C4-2B (cell line): ENCODE measurements around the gene SNX5.

Source experiments
- H3K27ac ChIP-seq: fragments of 450-650 bp; 2 replicates; pipeline ENCODE4 v1.5.1; 2017
- ZFX ChIP-seq: fragments of 450-650 bp; IDR thresholded peaks from 2 replicates; pipeline ENCODE4 v1.6.1; 2017
- TF ChIP-seq, protein P1 (sequence below): fragments of 450-650 bp; conservative IDR thresholded peaks from 2 replicates; pipeline ENCODE4 v1.5.1; 2017; ENCODE audit warnings: mild to moderate bottlenecking

Gene SNX5

DNA sequence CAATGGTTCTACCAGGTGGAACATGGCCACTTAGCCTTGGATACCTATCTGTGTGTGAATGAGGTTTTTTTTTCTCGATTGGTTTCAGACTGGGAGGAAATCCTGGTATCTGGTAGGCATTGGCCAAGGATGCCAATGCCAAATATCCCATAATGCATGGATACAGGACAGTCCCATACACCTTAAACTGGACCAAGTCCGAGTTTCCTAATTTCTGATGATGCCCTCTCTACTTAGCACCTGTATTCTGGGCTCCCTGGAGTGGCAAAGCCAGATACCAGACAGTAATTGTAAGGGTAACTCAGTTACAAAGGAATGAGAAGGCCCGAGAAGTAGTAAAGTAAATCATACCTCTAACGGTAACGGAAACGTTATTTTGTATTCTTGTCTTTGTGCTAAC lies 17.9 kb downstream of the SNX5 start:
- TF ChIP-seq, protein P1, sequence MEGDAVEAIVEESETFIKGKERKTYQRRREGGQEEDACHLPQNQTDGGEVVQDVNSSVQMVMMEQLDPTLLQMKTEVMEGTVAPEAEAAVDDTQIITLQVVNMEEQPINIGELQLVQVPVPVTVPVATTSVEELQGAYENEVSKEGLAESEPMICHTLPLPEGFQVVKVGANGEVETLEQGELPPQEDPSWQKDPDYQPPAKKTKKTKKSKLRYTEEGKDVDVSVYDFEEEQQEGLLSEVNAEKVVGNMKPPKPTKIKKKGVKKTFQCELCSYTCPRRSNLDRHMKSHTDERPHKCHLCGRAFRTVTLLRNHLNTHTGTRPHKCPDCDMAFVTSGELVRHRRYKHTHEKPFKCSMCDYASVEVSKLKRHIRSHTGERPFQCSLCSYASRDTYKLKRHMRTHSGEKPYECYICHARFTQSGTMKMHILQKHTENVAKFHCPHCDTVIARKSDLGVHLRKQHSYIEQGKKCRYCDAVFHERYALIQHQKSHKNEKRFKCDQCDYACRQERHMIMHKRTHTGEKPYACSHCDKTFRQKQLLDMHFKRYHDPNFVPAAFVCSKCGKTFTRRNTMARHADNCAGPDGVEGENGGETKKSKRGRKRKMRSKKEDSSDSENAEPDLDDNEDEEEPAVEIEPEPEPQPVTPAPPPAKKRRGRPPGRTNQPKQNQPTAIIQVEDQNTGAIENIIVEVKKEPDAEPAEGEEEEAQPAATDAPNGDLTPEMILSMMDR, result no peak
- no peak for TF ChIP-seq ZFX
- H3K27ac ChIP-seq, result no peak overlapping the region

DNA sequence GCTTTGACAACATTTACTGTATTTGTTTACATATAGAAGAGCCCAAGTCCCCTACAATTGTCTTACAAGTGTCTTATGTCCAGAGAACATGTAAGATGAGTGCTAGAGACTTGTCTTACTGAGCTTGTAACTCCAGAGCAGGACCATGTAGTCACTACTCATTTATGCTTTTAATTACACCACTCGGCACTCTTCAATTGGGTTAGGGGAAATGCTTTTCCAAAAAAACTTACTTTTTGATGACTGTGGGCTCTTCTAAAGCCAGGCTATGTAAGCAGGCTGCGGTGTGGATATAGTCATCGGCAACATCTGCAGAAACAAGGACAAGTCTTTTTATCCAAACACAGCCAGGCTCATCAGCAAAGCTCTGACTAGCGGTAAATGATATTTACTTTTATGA lies 18.7 kb downstream of the SNX5 start:
- no peak overlapping the region for H3K27ac ChIP-seq
- no peak for TF ChIP-seq ZFX
- TF ChIP-seq, protein P1, result no peak

DNA sequence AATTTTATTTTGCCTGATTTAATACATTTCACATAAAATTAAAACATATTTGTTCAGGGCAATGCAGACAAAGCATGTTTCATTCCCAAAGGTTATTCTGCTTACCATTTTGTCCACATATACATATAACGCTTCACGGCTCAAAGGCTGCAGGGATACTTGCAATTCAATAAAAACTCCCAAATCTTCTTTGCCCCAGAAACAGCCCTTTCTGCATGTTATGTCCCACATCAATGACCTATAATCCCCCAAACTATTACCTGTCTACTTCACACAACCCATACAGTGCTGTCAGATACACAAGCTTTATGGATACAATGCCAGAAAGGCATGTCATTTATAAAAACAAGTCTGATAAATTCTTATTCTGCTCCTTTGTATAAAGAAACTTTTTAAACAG lies 20.2 kb downstream of the SNX5 start:
- no peak overlapping the region for H3K27ac ChIP-seq
- no peak for TF ChIP-seq ZFX
- TF ChIP-seq, protein P1, result no peak

DNA sequence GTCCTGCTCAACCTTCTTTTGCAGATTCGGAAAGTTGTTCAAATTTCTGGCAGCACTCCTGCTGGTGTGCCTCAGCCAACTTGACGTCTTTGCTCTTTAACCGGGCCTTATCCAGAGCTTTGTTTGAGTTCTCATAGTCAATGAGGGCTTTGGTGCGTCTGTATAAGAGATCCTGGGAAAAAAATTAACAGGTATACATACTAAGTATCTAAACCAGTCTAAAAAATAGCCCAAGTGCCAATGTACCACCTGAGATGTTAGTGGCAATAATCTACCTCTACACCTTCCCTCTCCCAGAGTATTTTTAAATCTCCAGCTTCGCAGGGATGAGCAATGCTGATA lies 21.1 kb downstream of the SNX5 start:
- no peak for TF ChIP-seq ZFX
- TF ChIP-seq, protein P1, result no peak
- H3K27ac ChIP-seq, result no peak overlapping the region

DNA sequence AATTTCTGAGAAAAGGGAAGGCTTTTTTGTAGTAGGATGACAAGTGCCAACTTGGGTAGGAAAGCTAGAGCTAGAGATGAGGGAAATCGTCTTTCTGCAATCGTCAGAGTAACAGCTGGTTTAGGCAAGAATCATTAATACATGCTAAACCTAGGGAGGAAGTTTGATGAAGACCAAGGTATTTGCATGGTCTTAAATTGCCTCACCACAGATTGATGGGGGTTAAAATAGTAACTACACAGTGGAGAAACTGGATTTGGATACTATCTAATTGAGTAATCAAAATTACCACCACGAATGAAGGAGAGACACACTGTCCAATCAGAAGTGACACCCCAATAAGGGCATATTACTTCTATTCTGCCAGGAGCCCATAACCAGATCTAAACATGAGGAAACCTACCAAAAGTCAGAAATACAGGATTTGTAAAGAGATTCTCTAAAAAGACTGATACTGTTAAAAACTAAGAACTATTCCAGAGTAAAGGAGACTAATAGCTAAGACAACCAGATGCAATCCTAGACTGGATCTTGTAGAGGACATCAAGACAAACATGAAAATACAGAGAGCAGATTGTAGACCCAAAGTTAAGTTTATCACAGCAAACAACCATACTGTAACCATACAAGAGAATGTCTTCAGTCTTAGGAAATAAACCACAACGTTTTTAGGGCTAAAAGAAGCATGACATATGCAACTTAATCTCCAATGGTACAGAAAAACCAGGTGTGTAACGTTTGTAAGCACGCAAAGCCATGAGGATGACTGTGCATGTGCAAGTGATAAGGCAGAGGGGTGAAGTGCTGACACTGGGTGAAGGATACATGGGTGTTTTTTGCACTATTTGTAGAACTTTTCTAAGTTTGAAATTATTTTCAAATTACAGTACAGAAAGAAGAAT lies 21.8 kb downstream of the SNX5 start:
- H3K27ac ChIP-seq, result no peak overlapping the region
- TF ChIP-seq ZFX, result no peak
- TF ChIP-seq, protein P1, result no peak

DNA sequence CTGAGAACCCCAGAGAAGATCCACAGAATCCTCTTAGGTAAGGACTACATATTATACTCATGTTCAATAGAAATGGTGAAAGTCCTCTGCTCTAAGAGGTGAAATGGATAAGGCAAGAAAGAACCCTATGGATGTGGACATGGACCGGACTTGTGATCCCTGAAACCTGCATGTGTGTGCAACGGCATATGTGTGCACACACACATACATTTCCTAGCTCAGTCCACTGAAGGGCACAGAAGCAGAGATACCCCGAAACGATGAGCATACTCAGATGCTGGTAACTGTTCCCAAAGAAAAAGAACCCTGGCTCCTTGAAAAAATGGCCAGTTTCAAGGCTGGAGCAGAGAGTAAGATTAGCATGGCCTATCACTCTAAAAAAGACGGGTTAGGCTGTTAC lies 22.6 kb downstream of the SNX5 start:
- no peak overlapping the region for H3K27ac ChIP-seq

DNA sequence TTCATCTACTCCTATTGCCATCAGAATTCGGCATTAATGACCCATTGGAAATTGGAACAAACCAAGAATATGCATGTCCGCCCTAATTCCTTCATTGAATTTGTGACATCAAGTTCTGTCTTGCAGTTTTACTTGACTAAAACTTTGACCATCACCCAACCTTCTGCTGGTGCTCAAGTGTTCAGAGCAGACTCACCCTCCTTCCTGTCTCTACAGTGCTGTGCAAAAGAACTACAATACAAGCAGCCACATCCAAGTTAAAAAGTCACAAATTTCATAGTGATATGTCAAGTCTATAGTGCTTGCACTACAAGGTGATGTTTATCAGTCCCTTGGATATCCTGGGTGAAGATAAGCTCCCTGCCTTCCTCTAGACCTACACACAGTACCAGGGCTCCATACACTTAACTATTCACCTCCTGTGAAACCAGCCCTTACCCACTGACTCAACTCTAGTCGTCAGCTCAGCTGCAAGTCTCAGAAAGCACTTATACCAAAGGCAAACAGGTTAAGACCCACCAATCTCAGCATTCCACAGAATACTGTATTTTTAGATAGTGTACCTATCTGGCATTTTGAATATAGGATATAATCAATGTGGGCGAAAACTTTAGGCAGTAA lies 23.6 kb downstream of the SNX5 start:
- no peak for TF ChIP-seq ZFX
- TF ChIP-seq, protein P1, result no peak
- H3K27ac ChIP-seq, result no peak overlapping the region

More for the DNA sequence above, 22.6 kb downstream of the SNX5 start:
- no peak for TF ChIP-seq ZFX
- TF ChIP-seq, protein P1, result no peak
